ENCODE data around the gene ALDH3B1. TPM values are rescaled to one million over a fixed set of nuclear protein-coding genes. Genes with fewer than 3 reads are reported as not detected.

Gene ALDH3B1
- total and polyA plus RNA-seq, 2 of the 4 experiments (the other 2 are of a cell fraction): 11.8 to 22.8 TPM

DNA sequence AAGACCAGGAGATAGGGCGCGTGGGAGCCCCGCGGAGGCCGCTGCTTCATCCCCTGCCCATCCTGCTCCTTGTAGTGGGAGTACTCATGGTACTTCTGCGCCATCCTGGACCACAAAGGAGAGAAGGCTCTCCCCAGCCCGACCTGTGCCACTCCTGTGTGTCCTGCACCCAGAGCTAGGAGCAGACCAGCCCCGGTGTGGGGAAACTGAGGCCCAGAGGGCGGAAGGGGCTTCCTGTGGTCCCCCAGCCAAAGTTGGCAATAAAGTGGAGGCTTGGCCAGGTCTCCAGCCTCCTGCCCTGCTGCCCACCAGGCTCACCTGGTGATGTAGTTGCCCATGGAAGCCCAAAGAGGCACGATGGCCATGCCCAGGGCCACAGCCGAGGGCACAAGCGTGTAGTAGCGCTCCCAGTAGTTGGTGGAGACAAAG, 10.9 kb upstream of the ALDH3B1 start:
- peak overlapping the region; percentile 28 for H2AK9ac ChIP-seq (replicated peaks; ENCODE audit: low read depth, low read length, poor library complexity)
- no peak overlapping the region for H4K5ac ChIP-seq (ENCODE audit: low read depth, low read length)
- H2BK15ac ChIP-seq (ENCODE audit: low read depth, low read length): no peak overlapping the region
- TF ChIP-seq CHD1 (IDR thresholded peaks at IDR 0.05; ENCODE audit: low read depth, low read length): no peak
- TF ChIP-seq CTCF (conservative IDR thresholded peaks at IDR 0.05; ENCODE audit: low read depth, low read length): no peak
- no peak for TF ChIP-seq MAFK (IDR thresholded peaks at IDR 0.05; ENCODE audit: low read depth, low read length)
- TF ChIP-seq, protein P1, sequence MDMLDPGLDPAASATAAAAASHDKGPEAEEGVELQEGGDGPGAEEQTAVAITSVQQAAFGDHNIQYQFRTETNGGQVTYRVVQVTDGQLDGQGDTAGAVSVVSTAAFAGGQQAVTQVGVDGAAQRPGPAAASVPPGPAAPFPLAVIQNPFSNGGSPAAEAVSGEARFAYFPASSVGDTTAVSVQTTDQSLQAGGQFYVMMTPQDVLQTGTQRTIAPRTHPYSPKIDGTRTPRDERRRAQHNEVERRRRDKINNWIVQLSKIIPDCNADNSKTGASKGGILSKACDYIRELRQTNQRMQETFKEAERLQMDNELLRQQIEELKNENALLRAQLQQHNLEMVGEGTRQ (IDR thresholded peaks at IDR 0.05; ENCODE audit: low read depth, low read length): no peak
- TF ChIP-seq MAZ (IDR thresholded peaks at IDR 0.05; ENCODE audit: borderline replicate concordance, low read depth, low read length): no peak
- TF ChIP-seq SMC3 (IDR thresholded peaks at IDR 0.05; ENCODE audit: low read depth, low read length): no peak
- TF ChIP-seq POLR2A (IDR thresholded peaks at IDR 0.05; ENCODE audit: low read depth, low read length): no peak
- TF ChIP-seq RFX5 (IDR thresholded peaks at IDR 0.05; ENCODE audit: low read depth, low read length): no peak
- no peak for TF ChIP-seq NFE2L2 (IDR thresholded peaks at IDR 0.05; ENCODE audit: low read depth, low read length)
- TF ChIP-seq FOS (IDR thresholded peaks at IDR 0.05; ENCODE audit: low read depth, low read length): no peak
- no peak for TF ChIP-seq BHLHE40 (IDR thresholded peaks at IDR 0.05; ENCODE audit: low read depth, low read length)
- no peak for TF ChIP-seq RCOR1 (IDR thresholded peaks at IDR 0.05; ENCODE audit: insufficient replicate concordance, low read length)
- TF ChIP-seq ELK1 (IDR thresholded peaks at IDR 0.05; ENCODE audit: borderline replicate concordance, low read depth, low read length): no peak
- TF ChIP-seq CEBPB (IDR thresholded peaks at IDR 0.05; ENCODE audit: low read depth, low read length): no peak
- TF ChIP-seq MXI1 (IDR thresholded peaks at IDR 0.05; ENCODE audit: borderline replicate concordance, low read depth, low read length): no peak
- no peak for TF ChIP-seq RAD21 (IDR thresholded peaks at IDR 0.05; ENCODE audit: low read length)
- H3K27ac ChIP-seq (ENCODE audit: insufficient read depth, low read length): no peak overlapping the region
- no peak overlapping the region for H3K4me2 ChIP-seq (ENCODE audit: low read depth, low read length)
- dilution Hi-C loops (cut with HindIII; ENCODE audit: low sequenced_read_pairs, unreplicated experiment) (no loop called here), intact Hi-C loops (cut with micrococcal nuclease) (no loop called here), in situ Hi-C loops (cut with MboI; ENCODE audit: low sequenced_read_pairs) (no loop called here)
- ChIA-PET CTCF (no interaction called here), POLR2A (ENCODE audit: unreplicated experiment) (no interaction called here)
- no peak overlapping the region for H2BK120ac ChIP-seq (ENCODE audit: low read depth, low read length)
- no peak overlapping the region for H3K14ac ChIP-seq (replicated peaks; ENCODE audit: low read depth, low read length)
- peaks cover 2% of the 10 kb centered on the region; the same call in 1 of the 2 replicates for H3K9me1 ChIP-seq (ENCODE audit: insufficient read depth, low read length)
- no peak overlapping the region for H2BK5ac ChIP-seq (ENCODE audit: low read depth, low read length, poor library complexity, severe bottlenecking)
- H3K79me1 ChIP-seq (ENCODE audit: low read depth in 1 of 2, low read length in 2 of 2): peaks cover 0 to 3% of the 10 kb centered on the region in 2 experiments; a peak in 2 of 4 replicates
- ATAC-seq (ENCODE audit: low read depth) (no peak), DNase-seq (no peak)
- H3K4me1 ChIP-seq (ENCODE audit: control insufficient read depth, insufficient read depth, low read length): peaks cover 2% of the 10 kb centered on the region
- H3K9me3 ChIP-seq (ENCODE audit: control insufficient read depth, insufficient read depth, low read length): no peaks in the 10 kb centered on the region
- no peak overlapping the region for H3K18ac ChIP-seq (ENCODE audit: low read depth, low read length)
- no peaks in the 10 kb centered on the region for H4K20me1 ChIP-seq (ENCODE audit: insufficient read depth, low read length)
- H2AK5ac ChIP-seq (ENCODE audit: low read depth, low read length): no peak overlapping the region
- H3K4ac ChIP-seq (ENCODE audit: low read depth, low read length): no peak overlapping the region
- WGBS, 2 experiments (ENCODE audit: extremely low coverage in 2 of 2, insufficient read length in 1 of 2): 87% methylated on average over 3 of the region's 13 CpGs; no CpG with 5 or more reads in 1 of the 2 experiments
- no peak overlapping the region for H2AFZ ChIP-seq (replicated peaks; ENCODE audit: low read length, poor library complexity)
- no peak overlapping the region for H3K9ac ChIP-seq (ENCODE audit: low read depth, low read length)
- no peak overlapping the region for H3K4me3 ChIP-seq (ENCODE audit: insufficient read depth, low read depth, low read length)
- no peak overlapping the region for H3K23ac ChIP-seq (ENCODE audit: low read depth, low read length)
- H3K36me3 ChIP-seq (ENCODE audit: control insufficient read depth, insufficient read depth, low read length): no peaks in the 10 kb centered on the region
- H4K8ac ChIP-seq (ENCODE audit: low read depth in 2 of 2, low read length in 2 of 2): no peak overlapping the region
- BruUV-seq (replicated peaks): no TSS peak
- H4K91ac ChIP-seq (ENCODE audit: insufficient read depth, low read depth, low read length): no peak overlapping the region
- H3K56ac ChIP-seq (ENCODE audit: extremely low read depth, insufficient read depth, low read length): no peak overlapping the region
- H3K27me3 ChIP-seq (ENCODE audit: control insufficient read depth, insufficient read depth, low read length): no peaks in the 10 kb centered on the region
- no peak overlapping the region for H2BK20ac ChIP-seq (ENCODE audit: low read depth, low read length)

All from IMR-90 (cell line).